K562 (cell line): ENCODE measurements around the gene MALAT1. TPM values are rescaled to one million over a fixed set of nuclear protein-coding genes. Genes with fewer than 3 reads are reported as not detected.

Experiments
- ATAC-seq: fragments of 200-7000 bp; cut with Tn5 transposase; 3 replicates; pipeline ENCODE4 v1.9.1; 2020; ENCODE audit warnings: moderate library complexity
- BruUV-seq: library from RNA; stranded (reverse); fragments of 400-500 nt; replicated peaks from 2 replicates; lab custom pipeline; 2021; lab: Mats Ljungman, UMichigan
- CTCF ChIA-PET: fragments of 300-600 bp; formaldehyde crosslinking; extraction: SDS; loops from one replicate; lab custom pipeline; 2021; ENCODE audit warnings: low intra/inter-chr PET ratio; lab: Yijun Ruan, JAX
- POLR2A ChIA-PET: fragments of 300-600, 350-650 bp; sonication (Branson Sonifier 250); formaldehyde crosslinking; extraction: SDS; loops from one replicate; lab custom pipeline; 2021; ENCODE audit warnings: antibody characterized with exemption, inconsistent platforms; lab: Yijun Ruan, JAX
- DNase-seq, 4 experiments: peaks; one replicate each; pipeline versions ENCODE4 v3.0.0 to v3.0.0-alpha.2; 2011 to 2018; ENCODE audit warnings: low spot score in 3 of 4, mixed read lengths in 3 of 4; ENCODE audit errors: extremely low read depth in 1 of 4
- FAIRE-seq: peaks from 2 replicates; lab custom pipeline; 2011; peaks lifted over from hg19 to GRCh38; lab: Jason Lieb, UNC
- H2AFZ ChIP-seq: 2 replicates; pipeline ENCODE4 v1.6.0; 2011; ENCODE audit warnings: low read depth, low read length, control low read depth, inconsistent platforms
- H3K27ac ChIP-seq: fragments of 200-600 bp; 3 replicates; pipeline ENCODE4 v1.8.0; 2011; ENCODE audit warnings: low read depth, mild to moderate bottlenecking, control low read depth, inconsistent platforms, low read length, moderate library complexity, mixed read lengths; ENCODE audit errors: extremely low read depth
- H3K27me3 ChIP-seq, 2 experiments: fragments of 300-600 bp in 1 of 2; 2 replicates in 1 of 2; 3 replicates in 1 of 2; pipeline versions ENCODE4 v1.6.0 to v1.8.0; 2011; ENCODE audit warnings: inconsistent platforms in 2 of 2, low read length in 2 of 2, mild to moderate bottlenecking in 1 of 2, mixed read lengths in 1 of 2, moderate library complexity in 1 of 2; ENCODE audit not compliant: control insufficient read depth in 2 of 2, insufficient read depth in 2 of 2
- H3K36me3 ChIP-seq: fragments of 300-600 bp; 3 replicates; pipeline ENCODE4 v1.8.0; 2011; ENCODE audit warnings: mild to moderate bottlenecking, low read length, inconsistent platforms; ENCODE audit not compliant: control insufficient read depth, insufficient read depth
- H3K4me1 ChIP-seq, 2 experiments: fragments of 200-600 bp in 1 of 2; replicated peaks in 1 of 2; 2 replicates in 1 of 2; 3 replicates in 1 of 2; pipeline versions ENCODE4 v1.5.1 to v1.8.0; 2011; ENCODE audit warnings: inconsistent platforms in 2 of 2, low read length in 2 of 2, mild to moderate bottlenecking in 1 of 2, mixed read lengths in 1 of 2, moderate library complexity in 1 of 2; ENCODE audit not compliant: control insufficient read depth in 2 of 2, insufficient read depth in 2 of 2
- H3K4me2 ChIP-seq: 2 replicates; pipeline ENCODE4 v1.6.1; 2011; ENCODE audit warnings: low read length, control low read depth, inconsistent platforms, mixed read lengths; ENCODE audit not compliant: insufficient read depth
- H3K4me3 ChIP-seq: fragments of 200-600 bp; sonication (generic), shearing (Covaris generic); 2 replicates; pipeline ENCODE4 v1.5.1; 2016; ENCODE audit warnings: control low read depth, inconsistent platforms
- H3K79me2 ChIP-seq: fragments of 200-600 bp; 3 replicates; pipeline ENCODE4 v1.8.0; 2011; ENCODE audit warnings: low read length, inconsistent platforms; ENCODE audit not compliant: control insufficient read depth, insufficient read depth
- H3K9ac ChIP-seq, 2 experiments: 2 replicates each; pipeline versions ENCODE4 v1.6.0 to v1.6.1; 2011; ENCODE audit warnings: low read depth in 2 of 2, low read length in 2 of 2, control low read depth in 1 of 2, inconsistent platforms in 1 of 2, mild to moderate bottlenecking in 1 of 2, mixed read lengths in 1 of 2; ENCODE audit not compliant: insufficient read depth in 1 of 2
- H3K9me1 ChIP-seq: one replicate; pipeline ENCODE4 v1.6.0; 2011; ENCODE audit warnings: inconsistent platforms, mild to moderate bottlenecking, low read length, moderate library complexity; ENCODE audit not compliant: control insufficient read depth, insufficient read depth
- H3K9me3 ChIP-seq: replicated peaks from 2 replicates; pipeline ENCODE4 v1.5.1; 2011; ENCODE audit warnings: low read depth, low read length, inconsistent platforms; ENCODE audit not compliant: control insufficient read depth, insufficient read depth
- H4K20me1 ChIP-seq: replicated peaks from 2 replicates; pipeline ENCODE4 v1.6.1; 2011; ENCODE audit warnings: low read length, inconsistent platforms, mixed read lengths; ENCODE audit not compliant: control insufficient read depth, insufficient read depth
- SUPT5H ChIP-seq: fragments of 450-650 bp; IDR thresholded peaks from 2 replicates; pipeline ENCODE4 v1.6.1; 2016
- TEAD4 ChIP-seq, 2 experiments: sonication (generic) in 1 of 2; formaldehyde crosslinking in 1 of 2; IDR thresholded peaks; 2 replicates each; pipeline versions ENCODE4 v1.6.1 to v1.8.0; 2012 to 2022; ENCODE audit warnings: borderline replicate concordance in 1 of 2, inconsistent platforms in 1 of 2, low read length in 1 of 2, mild to moderate bottlenecking in 1 of 2, missing genetic modification reagents in 1 of 2
- WGBS: fragments of 100-300 bp; shearing (Covaris generic); methylation state at CpG from one replicate; pipeline ENCODE4 v1.1.6; 2016; ENCODE audit warnings: low coverage, mixed read lengths; ENCODE audit not compliant: insufficient coverage; ENCODE audit errors: missing lambda C conversion rate; 5-methylcytosine and 5-hydroxymethylcytosine counted together
- in situ Hi-C: fragments of 300-500 bp; cut with MboI; formaldehyde crosslinking; loops from 4 replicates; pipeline ENCODE4 v1.15.0; 2018; ENCODE audit warnings: inconsistent platforms, mixed read lengths
- intact Hi-C: fragments of 100-400 bp; cut with micrococcal nuclease; formaldehyde crosslinking; loops from 2 replicates; pipeline ENCODE4 v1.14.2; 2022
- polyA plus RNA-seq, 8 experiments: library from polyadenylated mRNA; depleted of rRNA in 4 of 8; stranded (reverse) in 5 of 8; unstranded in 3 of 8; fragments of >200 nt; fragmentation: Nextera tagmentation in 2 of 8; fragmentation: Illumina TruSeq in 1 of 8; extraction: Ambion mirVana in 2 of 8; extraction: Trizol in 1 of 8; gene quantifications; 2 replicates each; pipeline versions ENCODE4 v1.2.1 to v1.2.3, GENCODE V29; 2011 to 2014; ENCODE audit warnings: inconsistent platforms in 1 of 8, missing spikeins in 1 of 8
- total RNA-seq, 7 experiments: library from RNA; depleted of rRNA in 6 of 7; stranded (reverse); fragments of >200 nt in 6 of 7; fragmentation: Illumina TruSeq in 2 of 7; extraction: Trizol in 2 of 7; gene quantifications; 2 replicates each; pipeline versions ENCODE4 v1.2.1 to v1.2.3, GENCODE V29; 2011 to 2021; ENCODE audit warnings: low replicate concordance in 1 of 7
- TF ChIP-seq, protein P1 (sequence below): sonication (generic); formaldehyde crosslinking; IDR thresholded peaks from 2 replicates; pipeline ENCODE4 v1.8.0; 2022; ENCODE audit warnings: mild to moderate bottlenecking, missing genetic modification reagents

MALAT1 gene
- total and polyA plus RNA-seq, 9 of the 15 experiments (the other 6 are each of a cell fraction or from before 2014, with no cell fraction given): 363 to 8,715 (median 2,351) TPM

GRCh38 chr11:65554842-65555430, 56.1 kb downstream of the MALAT1 start:
- POLR2A ChIA-PET: interaction anchor here (1.2 kb wide), 1 partner anchor 55 kb away, joined by 3 read pairs; no protein-coding TSS in a partner anchor
- H3K36me3 ChIP-seq: no peaks in the 10 kb centered on the region
- FAIRE-seq: no peak
- in situ Hi-C loops: no loop called here
- TF ChIP-seq, protein P1, sequence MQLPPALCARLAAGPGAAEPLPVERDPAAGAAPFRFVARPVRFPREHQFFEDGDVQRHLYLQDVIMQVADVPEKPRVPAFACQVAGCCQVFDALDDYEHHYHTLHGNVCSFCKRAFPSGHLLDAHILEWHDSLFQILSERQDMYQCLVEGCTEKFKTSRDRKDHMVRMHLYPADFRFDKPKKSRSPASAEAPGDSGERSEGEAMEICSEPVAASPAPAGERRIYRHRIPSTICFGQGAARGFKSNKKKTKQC (CRISPR knock-in tag): no peak
- TF ChIP-seq TEAD4 (IDR thresholded peaks at IDR 0.05; ENCODE audit: low read length) (no peak), TEAD4 (CRISPR knock-in tag; IDR thresholded peaks at IDR 0.05; ENCODE audit: borderline replicate concordance) (0 out of 2 replicates have a peak, but pooled peaks have one; percentile 58), SUPT5H (no peak)
- H3K4me3 ChIP-seq: no peak overlapping the region
- no peak for ATAC-seq
- no peak overlapping the region for H3K27ac ChIP-seq
- CTCF ChIA-PET: no interaction called here
- TSS peak; percentile 31 for BruUV-seq
- H3K9ac ChIP-seq: peak overlapping the region in 1 of 2 experiments; percentile 37; a peak in 1 of 4 replicates
- H2AFZ ChIP-seq: no peak overlapping the region
- H3K4me1 ChIP-seq: peaks cover 66 to 91% of the 10 kb centered on the region in 2 experiments
- no peaks in the 10 kb centered on the region for H3K27me3 ChIP-seq
- no peak overlapping the region for H3K4me2 ChIP-seq
- no peaks in the 10 kb centered on the region for H3K9me3 ChIP-seq
- no peak for DNase-seq
- no peaks in the 10 kb centered on the region for H3K79me2 ChIP-seq
- H4K20me1 ChIP-seq: 0 out of 2 replicates have a peak, but pooled peaks cover 8% of the 10 kb centered on the region
- intact Hi-C loops: no loop called here
- WGBS: no CpG with 5 or more reads among the region's 4 CpGs
- H3K9me1 ChIP-seq: no peaks in the 10 kb centered on the region
